ENCODE measurements around the gene CACNA1B. TPM values are rescaled to one million over a fixed set of nuclear protein-coding genes. Genes with fewer than 3 reads are reported as not detected.

The CACNA1B gene
- total and polyA plus RNA-seq, 9 of the 15 experiments (the other 6 are each of a cell fraction or from before 2014, with no cell fraction given) = 0.01 to 0.04 TPM; not detected in 7

DNA sequence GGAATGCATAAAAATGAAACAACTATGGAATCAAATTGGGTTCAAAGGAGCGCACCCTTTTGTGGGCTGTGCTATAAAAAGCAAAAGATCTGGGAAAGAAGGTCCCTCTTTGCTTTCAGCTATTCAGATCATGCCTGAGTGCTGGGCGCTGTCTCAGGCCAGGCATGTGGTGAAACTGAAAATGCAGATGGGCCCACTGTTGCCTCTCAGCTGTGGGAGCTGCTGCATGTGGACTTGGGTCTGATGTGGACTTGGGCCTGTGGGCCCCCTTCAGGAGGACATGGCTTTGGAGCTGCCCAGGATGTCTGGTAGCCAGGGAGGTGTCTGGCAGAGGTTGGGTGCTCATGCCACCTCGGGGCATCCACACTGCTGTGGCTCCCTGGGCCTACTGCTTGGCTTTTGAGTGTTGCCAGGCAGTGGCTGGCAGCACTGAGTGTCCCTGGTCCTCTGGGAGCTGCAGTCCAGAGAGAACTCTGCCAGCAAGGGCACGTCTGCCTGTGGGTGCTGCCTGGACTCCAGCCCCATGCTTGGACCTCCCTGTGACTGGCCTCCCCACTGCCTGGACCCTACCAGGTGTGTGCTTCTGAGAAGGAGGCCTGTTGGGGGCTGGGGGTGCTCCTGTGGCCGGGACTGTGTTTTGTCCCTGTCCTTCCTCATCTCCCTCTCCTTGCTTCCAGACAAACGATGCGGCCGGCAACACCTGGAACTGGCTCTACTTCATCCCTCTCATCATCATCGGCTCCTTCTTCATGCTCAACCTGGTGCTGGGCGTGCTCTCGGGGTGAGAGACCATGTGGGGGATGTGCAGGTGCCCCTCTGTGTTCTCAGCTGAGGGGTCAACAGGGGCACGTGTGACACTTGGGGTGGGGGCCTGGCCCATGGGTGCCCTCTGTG, 74.3 kb downstream of the CACNA1B start:
- Histone ChIP-seq H3K4me2 (ENCODE audit: insufficient read depth, low read length) (no peak overlapping the region), H3K9me1 (ENCODE audit: control insufficient read depth, insufficient read depth, low read length) (no peaks in the 10 kb centered on the region), H3K27me3 (ENCODE audit: control insufficient read depth in 2 of 2, insufficient read depth in 2 of 2, low read length in 2 of 2) (peaks cover 0 to 65% of the 10 kb centered on the region in 2 experiments; a peak in 2 of 5 replicates), H3K36me3 (ENCODE audit: control insufficient read depth, insufficient read depth, low read length) (no peaks in the 10 kb centered on the region), H3K27ac (ENCODE audit: extremely low read depth, low read depth, low read length) (no peak overlapping the region), H3K79me2 (ENCODE audit: control insufficient read depth, insufficient read depth, low read length) (no peaks in the 10 kb centered on the region), H3K4me1 (replicated peaks in 1 of 2; ENCODE audit: control insufficient read depth in 2 of 2, insufficient read depth in 2 of 2, low read length in 2 of 2) (peaks cover 0 to under 1% of the 10 kb centered on the region in 2 experiments; a peak in 2 of 5 replicates), H2AFZ (ENCODE audit: low read depth, low read length) (no peak overlapping the region), H3K9ac (ENCODE audit: insufficient read depth in 1 of 2, low read depth in 2 of 2, low read length in 2 of 2) (no peak overlapping the region; a peak in 1 of 4 replicates), H4K20me1 (replicated peaks; ENCODE audit: control insufficient read depth, insufficient read depth, low read length) (no peaks in the 10 kb centered on the region; the same call in 1 of the 2 replicates), H3K9me3 (replicated peaks; ENCODE audit: control insufficient read depth, insufficient read depth, low read depth, low read length) (no peaks in the 10 kb centered on the region; the same call in 1 of the 2 replicates), H3K4me3 (no peak overlapping the region)
- 1% methylated on average over 12 of the region's 12 CpGs for WGBS (ENCODE audit: insufficient coverage, low coverage, missing lambda C conversion rate)
- BruUV-seq (replicated peaks) = no TSS peak
- ChIA-PET POLR2A (no interaction called here), CTCF (ENCODE audit: low intra/inter-chr PET ratio) (no interaction called here)
- intact Hi-C loops (cut with micrococcal nuclease) (no loop called here), in situ Hi-C loops (cut with MboI) (no loop called here)
- no peak for DNase-seq (ENCODE audit: extremely low read depth in 1 of 4, low spot score in 3 of 4)
- TF ChIP-seq, protein P1, sequence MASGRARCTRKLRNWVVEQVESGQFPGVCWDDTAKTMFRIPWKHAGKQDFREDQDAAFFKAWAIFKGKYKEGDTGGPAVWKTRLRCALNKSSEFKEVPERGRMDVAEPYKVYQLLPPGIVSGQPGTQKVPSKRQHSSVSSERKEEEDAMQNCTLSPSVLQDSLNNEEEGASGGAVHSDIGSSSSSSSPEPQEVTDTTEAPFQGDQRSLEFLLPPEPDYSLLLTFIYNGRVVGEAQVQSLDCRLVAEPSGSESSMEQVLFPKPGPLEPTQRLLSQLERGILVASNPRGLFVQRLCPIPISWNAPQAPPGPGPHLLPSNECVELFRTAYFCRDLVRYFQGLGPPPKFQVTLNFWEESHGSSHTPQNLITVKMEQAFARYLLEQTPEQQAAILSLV (tag; IDR thresholded peaks at IDR 0.05) = no peak
- TF ChIP-seq ZBTB17 (CRISPR knock-in tag; IDR thresholded peaks at IDR 0.05) (no peak), ZNF165 (CRISPR knock-in tag; IDR thresholded peaks at IDR 0.05; ENCODE audit: borderline replicate concordance) (no peak), HDAC6 (IDR thresholded peaks at IDR 0.05; ENCODE audit: low read depth, low read length) (no peak), POLR3G (IDR thresholded peaks at IDR 0.05; ENCODE audit: extremely low read depth, insufficient read length, insufficient replicate concordance) (no peak), CBX1 (IDR thresholded peaks at IDR 0.05; ENCODE audit: low read depth) (no peak)
- TF ChIP-seq, protein P2, sequence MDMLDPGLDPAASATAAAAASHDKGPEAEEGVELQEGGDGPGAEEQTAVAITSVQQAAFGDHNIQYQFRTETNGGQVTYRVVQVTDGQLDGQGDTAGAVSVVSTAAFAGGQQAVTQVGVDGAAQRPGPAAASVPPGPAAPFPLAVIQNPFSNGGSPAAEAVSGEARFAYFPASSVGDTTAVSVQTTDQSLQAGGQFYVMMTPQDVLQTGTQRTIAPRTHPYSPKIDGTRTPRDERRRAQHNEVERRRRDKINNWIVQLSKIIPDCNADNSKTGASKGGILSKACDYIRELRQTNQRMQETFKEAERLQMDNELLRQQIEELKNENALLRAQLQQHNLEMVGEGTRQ (CRISPR knock-in tag; IDR thresholded peaks at IDR 0.05) = no peak
- FAIRE-seq = no peak
- no peak for ATAC-seq
